Measurements from ENCODE around the gene EML1. TPM values are rescaled to one million over a fixed set of nuclear protein-coding genes. Genes with fewer than 3 reads are reported as not detected.

Gene EML1
- polyA plus RNA-seq, 3 donors from 2014 or later = not detected

- Mint-ChIP-seq H3K9me3 (peaks cover 0 to 2% (median 0%) of the 10 kb centered on the region in 6 donors), H3K4me3 (no peak overlapping the region), H3K4me1 (no peaks in the 10 kb centered on the region), H3K27ac (no peak overlapping the region), H3K36me3 (peaks cover 0 to 4% (median 0%) of the 10 kb centered on the region in 3 donors), H3K27me3 (ENCODE audit: low read depth in 3 of 3) (peaks cover 6 to 10% (median 9%) of the 10 kb centered on the region in 3 donors)
- DNase-seq = no peak
Measured at GRCh38 chr14:99780690-99781089, 12.5 kb upstream of the EML1 start.

GRCh38 chr14:99781091-99781490 is 12.1 kb upstream of the EML1 start:
- DNase-seq = no peak
- Mint-ChIP-seq H3K4me3 (no peak overlapping the region), H3K27me3 (ENCODE audit: low read depth in 3 of 3) (peaks cover 7 to 10% (median 9%) of the 10 kb centered on the region in 3 donors), H3K27ac (no peak overlapping the region), H3K4me1 (no peaks in the 10 kb centered on the region), H3K36me3 (peaks cover 0 to 4% (median 0%) of the 10 kb centered on the region in 3 donors), H3K9me3 (peaks cover 0 to 2% (median 0%) of the 10 kb centered on the region in 6 donors)

- H3K4me3 Mint-ChIP-seq = no peak overlapping the region
- peaks cover 8 to 10% (median 9%) of the 10 kb centered on the region in 3 donors for H3K27me3 Mint-ChIP-seq (ENCODE audit: low read depth in 3 of 3)
- no peaks in the 10 kb centered on the region for H3K4me1 Mint-ChIP-seq
- peaks cover 0 to 2% (median 0%) of the 10 kb centered on the region in 6 donors for H3K9me3 Mint-ChIP-seq
- DNase-seq = no peak
- H3K36me3 Mint-ChIP-seq = peaks cover 0 to 4% (median 0%) of the 10 kb centered on the region in 3 donors
- no peak overlapping the region for H3K27ac Mint-ChIP-seq
Measured at GRCh38 chr14:99781853-99782610, 11.2 kb upstream of the EML1 start.

GRCh38 chr14:99784508-99784907 is 8.7 kb upstream of the EML1 start:
- Mint-ChIP-seq H3K36me3 (peaks cover 0 to 3% (median 0%) of the 10 kb centered on the region in 3 donors), H3K27me3 (ENCODE audit: low read depth in 3 of 3) (peaks cover 5 to 9% (median 8%) of the 10 kb centered on the region in 3 donors), H3K27ac (no peak overlapping the region), H3K4me3 (no peak overlapping the region), H3K9me3 (no peaks in the 10 kb centered on the region), H3K4me1 (no peaks in the 10 kb centered on the region)
- no peak for DNase-seq

GRCh38 chr14:99785426-99785825 is 7.8 kb upstream of the EML1 start:
- Mint-ChIP-seq H3K27ac (no peak overlapping the region), H3K4me3 (no peak overlapping the region), H3K36me3 (peaks cover 0 to 3% (median 0%) of the 10 kb centered on the region in 3 donors), H3K9me3 (no peaks in the 10 kb centered on the region), H3K27me3 (ENCODE audit: low read depth in 3 of 3) (peaks cover 5 to 9% (median 8%) of the 10 kb centered on the region in 3 donors), H3K4me1 (no peaks in the 10 kb centered on the region)
- no peak for DNase-seq

GRCh38 chr14:99786511-99786989 is 6.7 kb upstream of the EML1 start:
- DNase-seq = no peak
- no peak overlapping the region for H3K27ac Mint-ChIP-seq
- peaks cover 0 to 3% (median 0%) of the 10 kb centered on the region in 3 donors for H3K36me3 Mint-ChIP-seq
- peaks cover 2 to 8% (median 3%) of the 10 kb centered on the region in 3 donors for H3K27me3 Mint-ChIP-seq (ENCODE audit: low read depth in 3 of 3)
- H3K9me3 Mint-ChIP-seq = no peaks in the 10 kb centered on the region
- H3K4me1 Mint-ChIP-seq = no peaks in the 10 kb centered on the region
- no peak overlapping the region for H3K4me3 Mint-ChIP-seq

- no peak for DNase-seq
- peaks cover 2 to 11% (median 8%) of the 10 kb centered on the region in 3 donors for H3K27me3 Mint-ChIP-seq (ENCODE audit: low read depth in 3 of 3)
- no peaks in the 10 kb centered on the region for H3K9me3 Mint-ChIP-seq
- H3K36me3 Mint-ChIP-seq = peaks cover 0 to 3% (median 0%) of the 10 kb centered on the region in 3 donors
- H3K27ac Mint-ChIP-seq = no peak overlapping the region
- no peak overlapping the region for H3K4me3 Mint-ChIP-seq
- peaks cover 5 to 6% of the 10 kb centered on the region in 2 donors for H3K4me1 Mint-ChIP-seq
Measured at GRCh38 chr14:99788713-99789112, 4.5 kb upstream of the EML1 start.

GRCh38 chr14:99789581-99789980 is 3.6 kb upstream of the EML1 start:
- peak overlapping the region in 1 of 5 donors; percentile 5 for H3K4me3 Mint-ChIP-seq
- H3K36me3 Mint-ChIP-seq = peaks cover 0 to 3% (median 0%) of the 10 kb centered on the region in 3 donors
- H3K27ac Mint-ChIP-seq = no peak overlapping the region
- peaks cover 2 to 18% (median 13%) of the 10 kb centered on the region in 3 donors for H3K27me3 Mint-ChIP-seq (ENCODE audit: low read depth in 3 of 3)
- peaks cover 7 to 14% of the 10 kb centered on the region in 2 donors for H3K4me1 Mint-ChIP-seq
- DNase-seq = no peak
- H3K9me3 Mint-ChIP-seq = no peaks in the 10 kb centered on the region

- H3K27ac Mint-ChIP-seq = no peak overlapping the region
- peaks cover 0 to 3% (median 0%) of the 10 kb centered on the region in 3 donors for H3K36me3 Mint-ChIP-seq
Measured at GRCh38 chr14:99790201-99790977, 2.8 kb upstream of the EML1 start.

GRCh38 chr14:99790978-99791376 is 2.2 kb upstream of the EML1 start:
- no peaks in the 10 kb centered on the region for H3K9me3 Mint-ChIP-seq
- no peak for DNase-seq
- peaks cover 4 to 14% (median 13%) of the 10 kb centered on the region in 3 donors for H3K27me3 Mint-ChIP-seq (ENCODE audit: low read depth in 3 of 3)
- no peak overlapping the region for H3K27ac Mint-ChIP-seq
- H3K4me1 Mint-ChIP-seq = peaks cover 7 to 16% of the 10 kb centered on the region in 2 donors
- peaks cover 0 to 3% (median 0%) of the 10 kb centered on the region in 3 donors for H3K36me3 Mint-ChIP-seq
- no peak overlapping the region for H3K4me3 Mint-ChIP-seq

More at GRCh38 chr14:99790201-99790977, 2.8 kb upstream of the EML1 start:
- no peak overlapping the region for H3K4me3 Mint-ChIP-seq
- H3K27me3 Mint-ChIP-seq (ENCODE audit: low read depth in 3 of 3) = peaks cover 4 to 16% (median 13%) of the 10 kb centered on the region in 3 donors
- DNase-seq = no peak
- no peaks in the 10 kb centered on the region for H3K9me3 Mint-ChIP-seq
- peaks cover 7 to 16% of the 10 kb centered on the region in 2 donors for H3K4me1 Mint-ChIP-seq

- peaks cover 0 to 3% (median 0%) of the 10 kb centered on the region in 3 donors for H3K36me3 Mint-ChIP-seq
- H3K9me3 Mint-ChIP-seq = no peaks in the 10 kb centered on the region
- H3K27ac Mint-ChIP-seq = peak overlapping the region in 1 of 6 donors; percentile 17
- H3K27me3 Mint-ChIP-seq (ENCODE audit: low read depth in 3 of 3) = peaks cover 4 to 19% (median 15%) of the 10 kb centered on the region in 3 donors
- H3K4me3 Mint-ChIP-seq = peak overlapping the region in 1 of 5 donors; percentile 79
- H3K4me1 Mint-ChIP-seq = peaks cover 7 to 16% of the 10 kb centered on the region in 2 donors
- no peak for DNase-seq
Measured at GRCh38 chr14:99791476-99792209, 1.6 kb upstream of the EML1 start.

GRCh38 chr14:99792210-99792535 is 1.0 kb upstream of the EML1 start:
- Mint-ChIP-seq H3K4me1 (peaks cover 7 to 16% of the 10 kb centered on the region in 2 donors), H3K27ac (peak overlapping the region in 2 of 6 donors; percentile 7 to 74), H3K4me3 (peak overlapping the region; percentile 67 to 87 (median 77)), H3K36me3 (peaks cover 0 to 3% (median 0%) of the 10 kb centered on the region in 3 donors), H3K9me3 (no peaks in the 10 kb centered on the region), H3K27me3 (ENCODE audit: low read depth in 3 of 3) (peaks cover 4 to 20% (median 20%) of the 10 kb centered on the region in 3 donors)
- no peak for DNase-seq

GRCh38 chr14:99792551-99793212 is 531 bp upstream of the EML1 start:
- peak overlapping the region in 2 of 6 donors; percentile 7 to 74 for H3K27ac Mint-ChIP-seq
- peak overlapping the region; percentile 67 to 87 (median 77) for H3K4me3 Mint-ChIP-seq
- peaks cover 0 to 3% (median 0%) of the 10 kb centered on the region in 3 donors for H3K36me3 Mint-ChIP-seq
- peaks cover 4 to 23% (median 20%) of the 10 kb centered on the region in 3 donors for H3K27me3 Mint-ChIP-seq (ENCODE audit: low read depth in 3 of 3)
- peaks cover 7 to 16% of the 10 kb centered on the region in 2 donors for H3K4me1 Mint-ChIP-seq
- no peaks in the 10 kb centered on the region for H3K9me3 Mint-ChIP-seq
- no peak for DNase-seq

All from immature natural killer cell (primary cell).